Sigmoid colon (tissue), 4 donors: ENCODE results near the gene CDPF1.

Experiments
- CTCF ChIP-seq, 4 experiments: fragments of 450-650 bp in 3 of 4; fragments of 200-600 bp in 1 of 4; IDR thresholded peaks; one replicate each; pipeline ENCODE4 v1.5.1; 2016 to 2019; ENCODE audit warnings: antibody characterized with exemption in 4 of 4, mild to moderate bottlenecking in 3 of 4, moderate library complexity in 2 of 4
- EP300 ChIP-seq, 4 donors: sonication (generic); formaldehyde crosslinking; IDR thresholded peaks; one replicate each; pipeline ENCODE4 v1.6.1; 2017; ENCODE audit warnings: antibody characterized with exemption in 4 of 4
- POLR2A ChIP-seq, 2 donors: fragments of 450-650 bp; IDR thresholded peaks; one replicate each; pipeline ENCODE4 v1.6.1; 2016; ENCODE audit warnings: antibody characterized with exemption in 2 of 2, mild to moderate bottlenecking in 2 of 2, moderate library complexity in 2 of 2
- POLR2AphosphoS5 ChIP-seq, 4 donors: sonication (generic); formaldehyde crosslinking; IDR thresholded peaks; one replicate each; pipeline ENCODE4 v1.6.1; 2017; ENCODE audit warnings: antibody characterized with exemption in 4 of 4

DNA sequence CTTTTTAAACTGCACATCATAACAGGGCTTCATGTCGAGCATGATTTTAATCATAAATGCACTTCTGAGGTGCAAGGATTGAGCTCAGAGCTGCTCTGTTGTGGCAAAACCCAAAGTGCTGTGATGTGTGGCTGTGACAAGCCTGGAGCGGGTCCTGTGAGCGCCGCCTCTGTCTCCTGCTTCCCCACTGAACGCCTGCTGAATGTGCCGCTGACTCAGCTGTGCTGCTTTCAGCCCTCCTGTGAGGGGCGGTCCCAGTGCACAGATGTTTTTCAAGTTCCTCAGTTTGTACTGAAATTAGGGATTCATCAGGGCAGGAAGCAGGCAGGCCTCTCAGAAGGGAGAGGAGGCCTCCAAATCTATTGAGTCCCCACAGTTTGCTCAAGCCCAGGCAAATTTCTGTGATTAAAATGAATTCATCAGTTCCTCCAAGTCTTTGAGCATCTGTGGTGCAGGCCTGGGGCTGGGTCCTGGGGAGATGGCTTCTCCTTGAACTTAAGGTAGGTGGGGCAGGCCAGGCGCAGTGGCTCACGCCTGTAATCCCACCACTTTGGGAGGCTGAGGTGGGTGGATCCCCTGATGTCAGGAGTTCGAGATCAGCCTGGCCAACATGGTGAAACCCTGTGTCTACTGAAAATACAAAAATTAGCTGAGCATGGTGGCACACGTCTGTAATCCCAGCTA, 43.6 kb upstream of the CDPF1 start:
- TF ChIP-seq POLR2AphosphoS5 (IDR thresholded peaks at IDR 0.05) (peak in 2 of 4 donors; percentile 8 to 39), CTCF (IDR thresholded peaks at IDR 0.05) (no peak), POLR2A (IDR thresholded peaks at IDR 0.05) (no peak), EP300 (IDR thresholded peaks at IDR 0.05) (no peak)
